ENCODE results near the gene PML.

- TF ChIP-seq POLR2A (IDR thresholded peaks at IDR 0.05; ENCODE audit: low read depth, low read length) (no peak), CTCF (conservative IDR thresholded peaks at IDR 0.05; ENCODE audit: low read depth, low read length) (no peak), CEBPB (IDR thresholded peaks at IDR 0.05; ENCODE audit: low read depth, low read length) (no peak)
Observed at GRCh38 chr15:74039656-74040010, 45.1 kb downstream of the PML start.

All from IMR-90 (cell line).